GM12801 (cell line): ENCODE data around the gene ZNF654.

Source experiments
- TF ChIP-seq, protein P1 (sequence below): IDR thresholded peaks from one replicate; pipeline ENCODE4 v1.5.1; 2011; ENCODE audit warnings: control low read depth; ENCODE audit not compliant: insufficient read length; ENCODE audit errors: extremely low read depth

ZNF654 gene

DNA sequence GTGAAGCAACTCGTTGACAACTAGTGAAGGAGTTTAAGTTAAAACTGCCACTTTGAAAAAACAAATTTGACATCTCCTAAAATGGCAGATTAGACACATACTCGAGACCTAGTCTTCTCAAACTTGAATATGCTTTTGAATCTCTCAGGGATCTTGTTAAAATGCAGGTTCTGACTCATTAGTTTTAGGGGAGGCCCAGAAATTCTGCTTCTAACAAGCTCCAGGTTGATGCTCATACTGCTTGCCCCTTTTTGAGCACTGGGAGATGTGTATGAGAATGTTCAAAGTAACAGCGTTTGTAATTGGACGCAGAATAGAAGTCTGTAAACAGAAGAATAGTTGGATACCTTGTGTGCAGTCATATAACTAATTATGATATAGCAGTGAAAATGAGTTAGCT is 92.3 kb downstream of the ZNF654 start:
- TF ChIP-seq, protein P1, sequence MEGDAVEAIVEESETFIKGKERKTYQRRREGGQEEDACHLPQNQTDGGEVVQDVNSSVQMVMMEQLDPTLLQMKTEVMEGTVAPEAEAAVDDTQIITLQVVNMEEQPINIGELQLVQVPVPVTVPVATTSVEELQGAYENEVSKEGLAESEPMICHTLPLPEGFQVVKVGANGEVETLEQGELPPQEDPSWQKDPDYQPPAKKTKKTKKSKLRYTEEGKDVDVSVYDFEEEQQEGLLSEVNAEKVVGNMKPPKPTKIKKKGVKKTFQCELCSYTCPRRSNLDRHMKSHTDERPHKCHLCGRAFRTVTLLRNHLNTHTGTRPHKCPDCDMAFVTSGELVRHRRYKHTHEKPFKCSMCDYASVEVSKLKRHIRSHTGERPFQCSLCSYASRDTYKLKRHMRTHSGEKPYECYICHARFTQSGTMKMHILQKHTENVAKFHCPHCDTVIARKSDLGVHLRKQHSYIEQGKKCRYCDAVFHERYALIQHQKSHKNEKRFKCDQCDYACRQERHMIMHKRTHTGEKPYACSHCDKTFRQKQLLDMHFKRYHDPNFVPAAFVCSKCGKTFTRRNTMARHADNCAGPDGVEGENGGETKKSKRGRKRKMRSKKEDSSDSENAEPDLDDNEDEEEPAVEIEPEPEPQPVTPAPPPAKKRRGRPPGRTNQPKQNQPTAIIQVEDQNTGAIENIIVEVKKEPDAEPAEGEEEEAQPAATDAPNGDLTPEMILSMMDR: no peak

DNA sequence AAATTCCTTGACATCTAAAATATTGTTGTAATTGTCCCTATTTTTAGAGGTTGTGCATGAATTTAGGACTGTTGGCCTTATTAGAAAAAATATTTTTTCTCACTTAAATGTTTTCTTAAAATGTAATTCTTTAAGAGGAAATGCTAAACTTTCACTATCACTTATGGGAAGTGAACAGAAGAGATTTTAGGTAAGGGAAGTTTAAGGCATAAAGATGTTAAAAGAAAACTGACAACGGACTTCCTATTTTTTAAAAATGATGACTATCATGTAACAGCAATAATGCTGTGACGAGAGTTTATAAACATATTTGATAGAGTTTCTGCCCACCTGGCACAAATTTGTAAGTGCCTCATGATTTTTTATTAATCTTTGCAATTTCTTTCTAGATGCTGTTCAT is 93.8 kb downstream of the ZNF654 start:
- TF ChIP-seq, protein P1: no peak

DNA sequence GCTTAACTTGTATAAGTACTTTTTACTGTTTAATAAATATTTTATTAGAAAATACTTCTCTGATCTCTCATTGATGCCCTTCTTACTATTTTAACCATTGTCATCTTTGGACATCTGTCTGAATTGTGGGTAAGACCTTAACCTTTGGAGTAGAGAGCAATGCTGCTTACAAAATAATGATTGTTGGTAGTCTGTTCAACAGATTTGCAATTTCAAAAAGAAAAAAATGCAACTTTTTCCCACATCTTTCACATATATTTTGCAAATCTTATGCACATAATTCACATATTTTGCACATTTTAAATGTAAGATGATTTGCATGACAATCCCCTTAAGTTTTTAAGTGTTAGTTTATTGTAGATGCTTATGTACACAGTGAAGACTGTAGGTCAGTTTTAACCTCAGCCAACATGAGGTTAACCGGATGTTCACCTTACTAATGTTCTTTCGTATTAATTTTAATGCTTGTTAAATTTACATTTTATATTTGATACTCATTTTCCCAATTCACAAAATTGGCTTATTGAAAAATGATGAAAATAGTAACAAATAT is 107.4 kb downstream of the ZNF654 start:
- TF ChIP-seq, protein P1: no peak

DNA sequence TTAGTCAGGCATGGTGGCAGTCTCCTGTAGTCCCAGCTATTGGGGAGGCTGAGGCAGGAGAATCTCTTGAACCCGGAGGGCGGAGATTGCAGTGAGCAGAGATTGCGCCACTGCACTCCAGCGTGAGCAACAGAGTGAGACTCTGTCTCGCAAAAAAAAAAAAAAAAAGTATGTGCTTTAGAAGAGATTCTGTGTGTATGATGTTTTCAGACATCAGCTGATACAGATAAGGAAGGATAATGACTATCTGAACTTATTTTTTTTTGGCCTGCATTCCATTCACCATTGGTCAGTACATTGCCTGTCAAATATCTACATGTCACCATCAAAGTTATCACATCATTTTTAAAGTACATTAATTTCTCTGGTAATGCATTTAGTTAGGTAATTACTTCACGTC is 108.1 kb downstream of the ZNF654 start:
- TF ChIP-seq, protein P1: no peak

DNA sequence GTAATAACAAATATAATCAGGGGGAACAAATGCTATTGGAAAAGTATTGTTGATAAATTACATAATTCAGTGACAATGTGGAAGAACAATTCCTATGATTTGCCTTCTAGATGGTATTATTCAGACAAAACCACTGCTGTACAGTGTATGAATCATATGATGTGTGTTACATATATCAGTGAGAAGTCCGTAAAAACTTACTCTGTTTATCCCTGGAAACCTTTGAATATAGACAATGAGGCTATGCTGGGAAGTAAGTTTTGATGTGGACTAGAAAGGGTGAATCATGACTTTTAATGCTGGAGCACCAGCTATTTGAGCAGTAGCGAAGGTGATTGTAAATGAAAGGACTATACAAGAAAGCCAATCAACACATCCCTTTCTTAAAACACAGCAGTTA is 108.6 kb downstream of the ZNF654 start:
- TF ChIP-seq, protein P1: no peak

DNA sequence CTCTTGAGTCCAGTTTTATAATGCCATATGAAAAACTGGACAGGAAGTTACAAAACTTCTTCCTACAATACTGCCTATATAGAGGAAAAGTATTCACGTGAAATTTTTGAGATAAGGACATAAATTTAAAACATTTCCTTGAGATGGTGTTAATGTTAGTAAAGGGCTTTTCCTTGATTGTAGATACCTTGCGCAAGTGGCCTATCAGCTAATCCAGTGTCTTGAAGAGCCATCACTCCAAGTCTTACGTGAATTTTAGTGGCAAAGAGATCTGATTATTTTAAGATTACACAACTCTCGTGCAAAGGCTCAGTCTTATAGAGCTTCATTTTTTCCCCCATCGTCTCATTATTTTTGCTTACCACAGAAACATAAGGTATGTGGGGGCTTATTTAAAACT is 109.1 kb downstream of the ZNF654 start:
- TF ChIP-seq, protein P1: no peak

DNA sequence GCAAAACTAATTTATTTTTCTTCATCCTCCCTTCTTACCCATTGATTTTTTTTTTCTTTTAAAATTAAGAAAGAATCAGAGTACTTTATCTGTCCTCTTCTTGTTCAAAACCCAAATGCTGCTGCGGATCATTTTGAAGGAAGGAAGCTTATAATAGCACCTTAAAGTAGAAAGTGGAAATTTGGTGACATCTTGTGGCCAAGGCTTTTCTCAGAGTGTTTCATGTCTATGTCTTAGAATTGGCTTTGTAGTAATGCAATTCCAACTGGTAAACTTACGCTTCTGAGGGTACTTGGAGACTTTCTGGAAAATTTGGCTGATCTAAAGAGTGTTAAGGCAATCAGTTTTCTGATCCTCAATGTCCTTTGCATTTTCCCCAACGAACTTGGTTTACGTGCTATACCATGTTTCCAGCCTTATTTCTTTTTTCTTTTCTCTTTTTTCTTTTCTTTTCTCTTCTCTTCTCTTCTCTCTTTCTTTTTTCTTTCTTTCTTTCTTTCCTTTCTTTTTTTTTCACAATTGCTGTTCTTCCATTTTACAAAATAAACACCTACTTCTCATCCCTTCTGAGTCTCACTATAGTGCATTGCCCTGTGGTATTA is 121.4 kb downstream of the ZNF654 start:
- TF ChIP-seq, protein P1: no peak
